ENCODE data around the gene TTC22. TPM values are rescaled to one million over a fixed set of nuclear protein-coding genes. Genes with fewer than 3 reads are reported as not detected.

Gene TTC22
- polyA plus RNA-seq, 2 of the 4 experiments (the other 2 are of a cell fraction), result not detected

- no peak for DNase-seq (ENCODE audit: low read depth in 1 of 2, low spot score in 1 of 2)
- 55% methylated on average over 4 of the region's 4 CpGs for WGBS (ENCODE audit: missing lambda C conversion rate)
- ChIA-PET CTCF (no interaction called here), POLR2A (no interaction called here)
- peaks cover 11% of the 10 kb centered on the region; the same call in 2 of the 3 replicates for H3K4me1 ChIP-seq
- H3K4me3 ChIP-seq, result no peak overlapping the region
- no peak overlapping the region for H3K4me2 ChIP-seq
- TF ChIP-seq ZC3H11A (IDR thresholded peaks at IDR 0.05) (no peak), NR3C1 (IDR thresholded peaks at IDR 0.05) (no peak), FOSB (CRISPR knock-in tag; IDR thresholded peaks at IDR 0.05) (no peak), USF2 (IDR thresholded peaks at IDR 0.05) (no peak), TFCP2L1 (CRISPR knock-in tag; IDR thresholded peaks at IDR 0.05) (no peak), REST (IDR thresholded peaks at IDR 0.05) (peak; percentile 30; the same call in 1 of the 2 replicates), HOXB13 (CRISPR knock-in tag; IDR thresholded peaks at IDR 0.05; ENCODE audit: low read depth) (no peak), MAX (IDR thresholded peaks at IDR 0.05) (no peak)
- no peak overlapping the region for H3K27ac ChIP-seq
- no peak for ATAC-seq
- no peak for FAIRE-seq
- H3K9me3 ChIP-seq, result no peaks in the 10 kb centered on the region
Measured at GRCh38 chr1:54803761-54804470, 2.8 kb upstream of the TTC22 start.

- ChIA-PET POLR2A (no interaction called here), CTCF (interaction anchor here (0.6 to 1.2 kb wide), 3 partner anchors 10 to 222 kb away, joined by 3 to 5 read pairs (median 3); no protein-coding TSS in a partner anchor)
- no peak for TF ChIP-seq HMGXB4 (CRISPR knock-in tag; IDR thresholded peaks at IDR 0.05; ENCODE audit: borderline replicate concordance)
- TF ChIP-seq ZC3H11A (IDR thresholded peaks at IDR 0.05), result no peak
- TF ChIP-seq POLR2AphosphoS2 (conservative IDR thresholded peaks at IDR 0.05; ENCODE audit: low read length), result no peak
- TF ChIP-seq HES2 (IDR thresholded peaks at IDR 0.05), result no peak
- TF ChIP-seq HOXB13 (CRISPR knock-in tag; IDR thresholded peaks at IDR 0.05; ENCODE audit: low read depth), result no peak
- no peak for TF ChIP-seq NPAS2 (CRISPR knock-in tag; IDR thresholded peaks at IDR 0.05; ENCODE audit: borderline replicate concordance)
- no peak for TF ChIP-seq FOSL2 (IDR thresholded peaks at IDR 0.05)
- no peak for TF ChIP-seq FOSL2 (CRISPR knock-in tag; IDR thresholded peaks at IDR 0.05)
- TF ChIP-seq JUN (IDR thresholded peaks at IDR 0.05), result no peak
- Histone ChIP-seq H3K9me3 (no peaks in the 10 kb centered on the region), H3K27ac (no peak overlapping the region), H3K4me3 (no peak overlapping the region), H3K4me1 (peaks cover 9% of the 10 kb centered on the region), H3K4me2 (no peak overlapping the region)
- ATAC-seq (no peak), FAIRE-seq (no peak), DNase-seq (ENCODE audit: low read depth in 1 of 2, low spot score in 1 of 2) (no peak)
- WGBS (ENCODE audit: missing lambda C conversion rate), result 83% methylated on average over 15 of the region's 39 CpGs
Measured at GRCh38 chr1:54800041-54800898, 853 bp downstream of the TTC22 start.

Measured in A549 (cell line).